GM12872 (cell line): ENCODE data around the gene KRT9.

Experiments
- TF ChIP-seq, protein P1 (sequence below): IDR thresholded peaks from 3 replicates; pipeline ENCODE4 v1.5.1; 2011; ENCODE audit warnings: low read depth, mild to moderate bottlenecking, low read length, moderate library complexity; ENCODE audit not compliant: insufficient read depth

KRT9 gene

GRCh38 chr17:41552455-41552854 lies 19.4 kb downstream of the KRT9 start:
- TF ChIP-seq, protein P1, sequence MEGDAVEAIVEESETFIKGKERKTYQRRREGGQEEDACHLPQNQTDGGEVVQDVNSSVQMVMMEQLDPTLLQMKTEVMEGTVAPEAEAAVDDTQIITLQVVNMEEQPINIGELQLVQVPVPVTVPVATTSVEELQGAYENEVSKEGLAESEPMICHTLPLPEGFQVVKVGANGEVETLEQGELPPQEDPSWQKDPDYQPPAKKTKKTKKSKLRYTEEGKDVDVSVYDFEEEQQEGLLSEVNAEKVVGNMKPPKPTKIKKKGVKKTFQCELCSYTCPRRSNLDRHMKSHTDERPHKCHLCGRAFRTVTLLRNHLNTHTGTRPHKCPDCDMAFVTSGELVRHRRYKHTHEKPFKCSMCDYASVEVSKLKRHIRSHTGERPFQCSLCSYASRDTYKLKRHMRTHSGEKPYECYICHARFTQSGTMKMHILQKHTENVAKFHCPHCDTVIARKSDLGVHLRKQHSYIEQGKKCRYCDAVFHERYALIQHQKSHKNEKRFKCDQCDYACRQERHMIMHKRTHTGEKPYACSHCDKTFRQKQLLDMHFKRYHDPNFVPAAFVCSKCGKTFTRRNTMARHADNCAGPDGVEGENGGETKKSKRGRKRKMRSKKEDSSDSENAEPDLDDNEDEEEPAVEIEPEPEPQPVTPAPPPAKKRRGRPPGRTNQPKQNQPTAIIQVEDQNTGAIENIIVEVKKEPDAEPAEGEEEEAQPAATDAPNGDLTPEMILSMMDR, result no peak

- TF ChIP-seq, protein P1, result no peak
Observed at GRCh38 chr17:41551365-41551764, 20.5 kb downstream of the KRT9 start.

DNA sequence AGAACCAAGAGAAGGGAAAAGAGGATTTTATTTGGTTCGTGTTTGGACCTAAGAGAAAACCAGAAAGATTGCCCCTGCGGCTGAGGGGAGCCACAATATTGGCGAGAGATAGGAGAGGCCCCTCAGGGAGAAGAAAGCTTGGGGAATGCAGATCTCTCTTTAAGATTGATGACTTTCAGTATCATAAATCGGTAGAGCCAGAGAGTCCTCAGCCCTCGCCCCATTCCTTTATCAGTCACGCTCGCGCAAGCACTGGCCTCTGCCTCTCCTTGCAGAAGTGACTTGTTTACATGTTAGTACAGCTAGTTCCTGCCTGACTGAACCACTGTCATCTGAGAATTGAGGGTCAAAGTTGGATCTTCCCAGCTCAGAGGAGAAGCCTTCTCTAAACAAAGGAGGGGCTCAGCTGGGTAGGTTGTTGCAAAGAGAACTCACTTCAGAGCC lies 22.2 kb downstream of the KRT9 start:
- TF ChIP-seq, protein P1, result no peak

DNA sequence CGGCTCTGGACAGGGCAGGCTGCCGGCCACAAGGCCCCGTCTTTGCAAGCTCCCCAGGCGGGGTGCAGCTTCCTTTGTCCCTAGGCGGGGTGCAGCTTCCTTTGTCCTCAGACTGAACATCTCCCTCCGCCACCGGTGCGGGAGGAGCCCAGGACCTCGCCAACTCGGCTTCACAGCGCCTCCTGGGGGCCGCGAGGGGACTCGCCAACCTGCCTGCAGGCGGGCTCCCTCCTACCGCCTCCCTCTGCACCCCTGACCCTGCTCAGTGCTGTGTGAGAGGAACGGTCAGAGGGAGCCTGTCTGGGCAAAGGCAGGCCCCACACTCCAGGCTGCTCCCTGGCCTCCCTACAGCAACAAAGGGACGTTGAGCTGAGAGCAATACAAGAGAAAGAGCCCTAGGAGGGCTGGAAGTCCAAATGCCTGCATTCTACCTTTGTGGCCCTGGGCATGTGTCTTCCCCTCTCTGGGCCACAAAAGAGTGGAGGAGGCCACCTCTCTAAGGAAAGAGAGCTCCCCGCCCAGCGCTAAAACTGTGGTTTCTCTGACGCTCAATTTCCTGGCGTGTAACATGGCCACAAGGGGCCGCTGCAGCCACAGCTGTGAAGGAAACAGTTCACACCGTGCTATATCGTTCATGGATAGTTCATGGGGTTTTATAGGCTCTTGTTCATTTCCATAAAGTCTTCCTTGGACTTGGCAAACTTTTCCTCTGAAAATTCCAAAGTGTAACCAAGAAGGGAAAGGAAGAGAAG lies 22.8 kb downstream of the KRT9 start:
- TF ChIP-seq, protein P1, result peak; percentile 86

- TF ChIP-seq, protein P1, result no peak
Observed at GRCh38 chr17:41547921-41548843, 23.7 kb downstream of the KRT9 start.

- TF ChIP-seq, protein P1, result no peak
Observed at GRCh38 chr17:41547378-41547841, 24.4 kb downstream of the KRT9 start.

DNA sequence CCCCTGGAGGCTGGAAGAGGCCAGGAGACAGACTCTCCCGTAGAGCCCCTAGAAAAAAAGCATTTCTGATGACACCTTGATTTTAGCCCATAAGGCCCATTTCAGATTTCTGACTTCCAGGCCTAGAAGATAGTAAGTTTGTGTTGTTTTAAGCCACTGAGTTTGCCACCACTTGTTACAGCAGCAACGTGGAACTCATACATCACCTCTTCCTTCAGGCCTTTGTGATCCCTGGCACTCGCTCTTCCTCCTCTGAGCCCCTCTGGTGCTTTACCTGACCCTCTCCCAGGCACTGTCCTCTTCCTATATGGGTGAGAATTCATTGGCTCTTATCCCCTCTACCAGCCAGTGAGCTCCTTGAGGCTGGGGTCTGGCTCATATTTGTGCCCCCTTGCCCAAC lies 25.0 kb downstream of the KRT9 start:
- TF ChIP-seq, protein P1, result no peak
